Activated CD4-positive, alpha-beta T cell treated with anti-CD3 and anti-CD28 coated beads for 36 hours (primary cell): Measurements from ENCODE around the gene HIPK2. TPM values are rescaled to one million over a fixed set of nuclear protein-coding genes. Genes with fewer than 3 reads are reported as not detected.
"Not testable (repeated sequence)": the region's sequence is repeated elsewhere in the genome, so short reads cannot be mapped to it uniquely, and the experiment has no call there.

Experiments used
- ATAC-seq: fragments of 200-7000 bp; cut with Tn5 transposase; one replicate; pipeline ENCODE4 v1.10.0; 2021; ENCODE audit warnings: mild to moderate bottlenecking, moderate library complexity
- CTCF ChIA-PET: fragments of 350-600 bp; sonication (Branson Sonifier 250); formaldehyde crosslinking; loops from one replicate; lab custom pipeline; 2021; ENCODE audit warnings: antibody characterized with exemption; lab: Charles Lee
- POLR2A ChIA-PET: fragments of 350-600 bp; sonication (Branson Sonifier 250); formaldehyde crosslinking; loops from one replicate; lab custom pipeline; 2021; ENCODE audit warnings: antibody characterized with exemption, inconsistent platforms; lab: Charles Lee
- DNase-seq: peaks from one replicate; pipeline ENCODE4 v3.0.0-alpha.2; 2020
- H3K27ac Mint-ChIP-seq: one replicate; pipeline ENCODE4 v1.8.0; 2021; ENCODE audit warnings: mixed read lengths
- H3K27me3 Mint-ChIP-seq: one replicate; pipeline ENCODE4 v1.8.0; 2021; ENCODE audit warnings: mixed read lengths
- H3K36me3 Mint-ChIP-seq: one replicate; pipeline ENCODE4 v1.8.0; 2021; ENCODE audit warnings: low read depth, mixed read lengths
- H3K4me1 Mint-ChIP-seq: one replicate; pipeline ENCODE4 v1.8.0; 2021; ENCODE audit warnings: mixed read lengths
- H3K4me3 Mint-ChIP-seq: one replicate; pipeline ENCODE4 v1.8.0; 2021; ENCODE audit warnings: mild to moderate bottlenecking, moderate library complexity, mixed read lengths
- H3K9me3 Mint-ChIP-seq: one replicate; pipeline ENCODE4 v1.8.0; 2021; ENCODE audit warnings: low read depth, mixed read lengths
- intact Hi-C, 2 experiments: fragments of 100-400 bp; cut with DNase I in 1 of 2; cut with micrococcal nuclease in 1 of 2; formaldehyde crosslinking; loops; one replicate each; pipeline versions ENCODE4 v1.14.2 to v1.15.1; 2022 to 2024; cut with DNase I, micrococcal nuclease
- total RNA-seq, 2 experiments: library from RNA; stranded (reverse); gene quantifications; one replicate each; pipeline ENCODE4 v1.2.3, GENCODE V29; 2021

The HIPK2 gene
- total RNA-seq, 2 experiments from 2014 or later = 23.9 to 36.2 TPM

- Mint-ChIP-seq H3K4me3 (no peak overlapping the region), H3K27me3 (no peaks in the 10 kb centered on the region), H3K27ac (no peak overlapping the region), H3K36me3 (peaks cover 6% of the 10 kb centered on the region), H3K4me1 (peaks cover 58% of the 10 kb centered on the region), H3K9me3 (no peaks in the 10 kb centered on the region)
- POLR2A ChIA-PET = no interaction called here
- DNase-seq = no peak
- intact Hi-C loops = loop anchor here (1.0 to 5.0 kb wide), 6 partner anchors 10 to 1880 kb away; partner anchors contain the start of genes AGK (in 1 of the 2) and KDM7A (in 1 of the 2)
- CTCF ChIA-PET = interaction anchor here (0.7 to 2.0 kb wide), 9 partner anchors 9 to 96 kb away, joined by 3 to 11 read pairs (median 4); no protein-coding TSS in a partner anchor
- ATAC-seq = no peak
These were observed 105.8 kb downstream of the HIPK2 start for GRCh38 chr7:139671967-139672366.

- DNase-seq, H3K27me3 Mint-ChIP-seq, H3K36me3 Mint-ChIP-seq, H3K4me3 Mint-ChIP-seq, H3K9me3 Mint-ChIP-seq, H3K27ac Mint-ChIP-seq, ATAC-seq: not testable (repeated sequence)
- POLR2A ChIA-PET = interaction anchor here (0.9 to 1.7 kb wide), 2 partner anchors 10 to 35 kb away, joined by 3 to 4 read pairs; no protein-coding TSS in a partner anchor
- intact Hi-C loops = loop anchor here in 1 of 2 experiments (5.0 kb wide), 2 partner anchors 507 to 1882 kb away; partner anchors contain the start of genes AGK and KDM7A
- peaks cover 54% of the 10 kb centered on the region for H3K4me1 Mint-ChIP-seq
- CTCF ChIA-PET = interaction anchor here (1.4 to 12.3 kb wide), 2 partner anchors 10 to 24 kb away, joined by 4 to 94 read pairs; no protein-coding TSS in a partner anchor
These were observed 107.1 kb downstream of the HIPK2 start for GRCh38 chr7:139670662-139671061.

- H3K27me3 Mint-ChIP-seq = no peaks in the 10 kb centered on the region
- H3K9me3 Mint-ChIP-seq = no peaks in the 10 kb centered on the region
- POLR2A ChIA-PET = interaction anchor here (0.9 to 1.7 kb wide), 2 partner anchors 11 to 34 kb away, joined by 3 to 4 read pairs; no protein-coding TSS in a partner anchor
- peaks cover 44% of the 10 kb centered on the region for H3K4me1 Mint-ChIP-seq
- ATAC-seq = peak; percentile 54
- peak overlapping the region; percentile 20 for H3K4me3 Mint-ChIP-seq
- intact Hi-C loops = loop anchor here (1.0 to 5.0 kb wide), 3 partner anchors 21 to 1883 kb away; partner anchors contain the start of genes AGK (in 1 of the 2) and KDM7A (in 1 of the 2)
- CTCF ChIA-PET = interaction anchor here (0.6 to 12.3 kb wide), 6 partner anchors 11 to 102 kb away, joined by 3 to 94 read pairs (median 3); no protein-coding TSS in a partner anchor
- peaks cover 3% of the 10 kb centered on the region for H3K36me3 Mint-ChIP-seq
- DNase-seq = peak; percentile 51
- peak overlapping the region; percentile 89 for H3K27ac Mint-ChIP-seq
These were observed 108.4 kb downstream of the HIPK2 start for GRCh38 chr7:139669106-139670061.

- no peak overlapping the region for H3K27ac Mint-ChIP-seq
- no peaks in the 10 kb centered on the region for H3K9me3 Mint-ChIP-seq
- H3K4me1 Mint-ChIP-seq = peaks cover 30% of the 10 kb centered on the region
- POLR2A ChIA-PET = no interaction called here
- intact Hi-C loops = no loop called here
- peaks cover 7% of the 10 kb centered on the region for H3K36me3 Mint-ChIP-seq
- H3K27me3 Mint-ChIP-seq = no peaks in the 10 kb centered on the region
- ATAC-seq (no peak), DNase-seq (no peak)
- CTCF ChIA-PET = interaction anchor here (0.7 to 12.3 kb wide), 3 partner anchors 21 to 101 kb away, joined by 3 to 94 read pairs (median 3); no protein-coding TSS in a partner anchor
- no peak overlapping the region for H3K4me3 Mint-ChIP-seq
These were observed 110.4 kb downstream of the HIPK2 start for GRCh38 chr7:139667377-139667776.

- Mint-ChIP-seq H3K4me3 (no peak overlapping the region), H3K27me3 (no peaks in the 10 kb centered on the region), H3K9me3 (no peaks in the 10 kb centered on the region), H3K27ac (no peak overlapping the region), H3K36me3 (peaks cover 7% of the 10 kb centered on the region), H3K4me1 (peaks cover 30% of the 10 kb centered on the region)
- intact Hi-C loops = no loop called here
- ChIA-PET CTCF (interaction anchor here (0.7 to 12.3 kb wide), 2 partner anchors 20 to 454 kb away, joined by 3 to 94 read pairs; no protein-coding TSS in a partner anchor), POLR2A (no interaction called here)
- DNase-seq (no peak), ATAC-seq (no peak)
These were observed 111.3 kb downstream of the HIPK2 start for GRCh38 chr7:139666501-139666900.

- ATAC-seq (no peak), DNase-seq (no peak)
- peaks cover 8% of the 10 kb centered on the region for H3K36me3 Mint-ChIP-seq
- H3K27ac Mint-ChIP-seq = no peak overlapping the region
- H3K27me3 Mint-ChIP-seq = no peaks in the 10 kb centered on the region
- POLR2A ChIA-PET = interaction anchor here (0.6 kb wide), 1 partner anchor 102 kb away, joined by 3 read pairs; no protein-coding TSS in a partner anchor
- no peak overlapping the region for H3K4me3 Mint-ChIP-seq
- H3K9me3 Mint-ChIP-seq = no peaks in the 10 kb centered on the region
- peaks cover 23% of the 10 kb centered on the region for H3K4me1 Mint-ChIP-seq
- CTCF ChIA-PET = interaction anchor here (0.7 to 12.3 kb wide), 3 partner anchors 13 to 49 kb away, joined by 3 to 94 read pairs (median 7); no protein-coding TSS in a partner anchor
- intact Hi-C loops = no loop called here
These were observed 113.4 kb downstream of the HIPK2 start for GRCh38 chr7:139664434-139664833.

- H3K36me3 Mint-ChIP-seq = peaks cover 8% of the 10 kb centered on the region
- intact Hi-C loops = no loop called here
These were observed 114.1 kb downstream of the HIPK2 start for GRCh38 chr7:139663608-139664177.

GRCh38 chr7:139661903-139662302, 115.9 kb downstream of the HIPK2 start:
- no peaks in the 10 kb centered on the region for H3K9me3 Mint-ChIP-seq
- CTCF ChIA-PET = interaction anchor here (0.6 to 12.3 kb wide), 4 partner anchors 12 to 76 kb away, joined by 3 to 94 read pairs (median 3); no protein-coding TSS in a partner anchor
- POLR2A ChIA-PET = no interaction called here

More at GRCh38 chr7:139663608-139664177, 114.1 kb downstream of the HIPK2 start:
- ATAC-seq = no peak
- Mint-ChIP-seq H3K4me3 (no peak overlapping the region), H3K4me1 (peaks cover 21% of the 10 kb centered on the region), H3K27ac (no peak overlapping the region), H3K9me3 (no peaks in the 10 kb centered on the region), H3K27me3 (no peaks in the 10 kb centered on the region)
- no peak for DNase-seq
- POLR2A ChIA-PET = no interaction called here
- CTCF ChIA-PET = interaction anchor here (1.0 to 12.3 kb wide), 3 partner anchors 9 to 49 kb away, joined by 3 to 94 read pairs (median 4); no protein-coding TSS in a partner anchor

GRCh38 chr7:139661043-139661440, 116.8 kb downstream of the HIPK2 start:
- Mint-ChIP-seq H3K4me1 (peaks cover 34% of the 10 kb centered on the region), H3K36me3 (peaks cover 8% of the 10 kb centered on the region), H3K9me3 (no peaks in the 10 kb centered on the region), H3K27me3 (no peaks in the 10 kb centered on the region), H3K4me3 (no peak overlapping the region), H3K27ac (no peak overlapping the region)
- POLR2A ChIA-PET = no interaction called here
- DNase-seq (no peak), ATAC-seq (no peak)
- CTCF ChIA-PET = interaction anchor here (12.3 kb wide), 1 partner anchor 14 kb away, joined by 94 read pairs; no protein-coding TSS in a partner anchor
- intact Hi-C loops = no loop called here

More at GRCh38 chr7:139661903-139662302, 115.9 kb downstream of the HIPK2 start:
- Mint-ChIP-seq H3K4me3 (no peak overlapping the region), H3K4me1 (peaks cover 27% of the 10 kb centered on the region), H3K27me3 (no peaks in the 10 kb centered on the region), H3K27ac (no peak overlapping the region), H3K36me3 (peaks cover 8% of the 10 kb centered on the region)
- ATAC-seq (no peak), DNase-seq (no peak)
- intact Hi-C loops = no loop called here

GRCh38 chr7:139660317-139661042, 117.3 kb downstream of the HIPK2 start:
- DNase-seq (no peak), ATAC-seq (no peak)
- H3K4me1 Mint-ChIP-seq = peaks cover 38% of the 10 kb centered on the region
- H3K27ac Mint-ChIP-seq = no peak overlapping the region
- CTCF ChIA-PET = interaction anchor here (12.3 kb wide), 1 partner anchor 14 kb away, joined by 94 read pairs; no protein-coding TSS in a partner anchor
- POLR2A ChIA-PET = no interaction called here
- H3K36me3 Mint-ChIP-seq = peaks cover 8% of the 10 kb centered on the region
- intact Hi-C loops = no loop called here
- no peaks in the 10 kb centered on the region for H3K9me3 Mint-ChIP-seq
- H3K4me3 Mint-ChIP-seq = no peak overlapping the region
- H3K27me3 Mint-ChIP-seq = no peaks in the 10 kb centered on the region
